Skeletal muscle tissue (tissue), 4 donors: ENCODE measurements around the gene ACAA1. TPM values are rescaled to one million over a fixed set of nuclear protein-coding genes. Genes with fewer than 3 reads are reported as not detected.

Experiments used
- H3K27ac ChIP-seq: one replicate; pipeline ENCODE4 v1.7.0; 2013; ENCODE audit warnings: mild to moderate bottlenecking, low read depth, low read length, inconsistent platforms
- H3K27me3 ChIP-seq, 3 donors: one replicate each; pipeline ENCODE4 v1.7.0; 2013; ENCODE audit warnings: low read length in 3 of 3; ENCODE audit not compliant: control insufficient read depth in 3 of 3, insufficient read depth in 3 of 3
- H3K36me3 ChIP-seq, 3 donors: one replicate each; pipeline ENCODE4 v1.7.0; 2013; ENCODE audit warnings: low read length in 3 of 3; ENCODE audit not compliant: control insufficient read depth in 3 of 3, insufficient read depth in 3 of 3
- H3K4me1 ChIP-seq, 3 donors: one replicate each; pipeline ENCODE4 v1.7.0; 2013; ENCODE audit warnings: low read length in 3 of 3, mild to moderate bottlenecking in 3 of 3; ENCODE audit not compliant: control insufficient read depth in 3 of 3, insufficient read depth in 3 of 3
- H3K4me3 ChIP-seq, 3 donors: one replicate each; pipeline ENCODE4 v1.7.0; 2013; ENCODE audit warnings: low read length in 3 of 3
- H3K9ac ChIP-seq, 3 donors: one replicate each; pipeline ENCODE4 v1.7.0; 2013; ENCODE audit warnings: low read length in 3 of 3, mild to moderate bottlenecking in 3 of 3, moderate library complexity in 2 of 3, low read depth in 1 of 3
- H3K9me3 ChIP-seq, 3 donors: one replicate each; pipeline ENCODE4 v1.7.0; 2013; ENCODE audit warnings: low read length in 3 of 3; ENCODE audit not compliant: control insufficient read depth in 3 of 3
- total RNA-seq: library from RNA; depleted of rRNA; stranded (reverse); fragments of >200 nt; gene quantifications from one replicate; pipeline ENCODE4 v1.2.3, GENCODE V29; 2014
- donor health status: Osteomylitis.

ACAA1 gene
- total RNA-seq, 1 donor from 2014 or later: 21.9 TPM

GRCh38 chr3:38107911-38108648, 28.8 kb downstream of the ACAA1 start:
- H3K36me3 ChIP-seq: no peaks in the 10 kb centered on the region
- H3K9ac ChIP-seq: no peak overlapping the region
- H3K9me3 ChIP-seq: peaks cover 0 to 5% (median 5%) of the 10 kb centered on the region in 3 donors
- H3K27me3 ChIP-seq: peaks cover 0 to 4% (median 0%) of the 10 kb centered on the region in 3 donors
- no peaks in the 10 kb centered on the region for H3K4me1 ChIP-seq
- no peak overlapping the region for H3K27ac ChIP-seq
- H3K4me3 ChIP-seq: no peak overlapping the region

DNA sequence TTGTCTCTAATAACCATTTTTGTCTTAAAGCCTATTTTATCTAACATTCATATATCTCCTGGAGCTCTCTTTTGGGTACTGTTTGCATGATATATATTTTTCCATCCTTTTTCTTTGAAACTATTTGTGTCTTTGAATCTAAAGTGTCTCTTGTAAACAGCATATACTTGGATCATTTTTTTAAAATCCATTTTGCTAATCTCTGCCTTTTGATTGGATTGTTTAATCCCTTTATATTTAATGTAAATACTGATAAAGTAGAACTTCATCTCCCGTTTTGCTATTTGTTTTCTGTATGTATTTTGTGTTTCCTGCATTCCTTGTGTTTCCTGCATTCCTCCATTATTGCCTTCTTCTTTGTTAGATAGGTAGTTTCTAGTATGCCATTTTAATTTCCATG, 31.4 kb downstream of the ACAA1 start:
- Histone ChIP-seq H3K9ac (no peak overlapping the region), H3K27ac (no peak overlapping the region), H3K4me1 (no peaks in the 10 kb centered on the region), H3K27me3 (peaks cover 0 to 4% (median 0%) of the 10 kb centered on the region in 3 donors), H3K36me3 (no peaks in the 10 kb centered on the region), H3K4me3 (no peak overlapping the region), H3K9me3 (peaks cover 0 to 5% (median 5%) of the 10 kb centered on the region in 3 donors)

DNA sequence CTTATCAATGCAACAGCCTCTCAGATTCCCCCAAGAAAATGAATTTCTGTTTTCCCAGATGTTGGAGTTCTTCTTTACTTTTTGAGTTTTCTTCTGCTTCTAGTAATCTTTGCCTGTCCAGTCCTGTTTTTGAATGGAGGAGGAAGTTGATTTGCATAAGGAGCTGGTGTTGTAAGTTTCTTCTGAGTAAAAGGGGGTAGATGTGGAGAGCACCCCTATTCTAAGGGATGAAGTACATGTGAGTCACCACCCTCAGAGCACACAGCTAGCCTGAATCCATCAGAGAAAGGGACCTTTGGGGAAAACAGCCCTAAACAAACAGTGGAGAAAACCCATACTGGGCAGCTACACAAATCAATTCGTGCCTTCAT, 34.5 kb downstream of the ACAA1 start:
- Histone ChIP-seq H3K9ac (no peak overlapping the region), H3K36me3 (no peaks in the 10 kb centered on the region), H3K27me3 (peaks cover 0 to 2% (median under 1%) of the 10 kb centered on the region in 3 donors)

GRCh38 chr3:38101811-38102443, 35.0 kb downstream of the ACAA1 start:
- Histone ChIP-seq H3K4me1 (no peaks in the 10 kb centered on the region), H3K27me3 (peaks cover 0 to 2% (median 0%) of the 10 kb centered on the region in 3 donors), H3K9me3 (peaks cover 0 to 5% (median 5%) of the 10 kb centered on the region in 3 donors), H3K36me3 (no peaks in the 10 kb centered on the region), H3K4me3 (no peak overlapping the region), H3K9ac (no peak overlapping the region), H3K27ac (no peak overlapping the region)

More for the DNA sequence above, 34.5 kb downstream of the ACAA1 start:
- peaks cover 0 to 5% (median 5%) of the 10 kb centered on the region in 3 donors for H3K9me3 ChIP-seq
- no peak overlapping the region for H3K27ac ChIP-seq
- H3K4me3 ChIP-seq: no peak overlapping the region
- H3K4me1 ChIP-seq: no peaks in the 10 kb centered on the region

GRCh38 chr3:38100498-38100897, 36.4 kb downstream of the ACAA1 start:
- H3K36me3 ChIP-seq: no peaks in the 10 kb centered on the region
- H3K4me3 ChIP-seq: no peak overlapping the region
- peaks cover 0 to 3% (median 3%) of the 10 kb centered on the region in 3 donors for H3K9me3 ChIP-seq
- H3K4me1 ChIP-seq: no peaks in the 10 kb centered on the region
- H3K27me3 ChIP-seq: peaks cover 0 to 2% (median 0%) of the 10 kb centered on the region in 3 donors
- H3K27ac ChIP-seq: no peak overlapping the region
- no peak overlapping the region for H3K9ac ChIP-seq

DNA sequence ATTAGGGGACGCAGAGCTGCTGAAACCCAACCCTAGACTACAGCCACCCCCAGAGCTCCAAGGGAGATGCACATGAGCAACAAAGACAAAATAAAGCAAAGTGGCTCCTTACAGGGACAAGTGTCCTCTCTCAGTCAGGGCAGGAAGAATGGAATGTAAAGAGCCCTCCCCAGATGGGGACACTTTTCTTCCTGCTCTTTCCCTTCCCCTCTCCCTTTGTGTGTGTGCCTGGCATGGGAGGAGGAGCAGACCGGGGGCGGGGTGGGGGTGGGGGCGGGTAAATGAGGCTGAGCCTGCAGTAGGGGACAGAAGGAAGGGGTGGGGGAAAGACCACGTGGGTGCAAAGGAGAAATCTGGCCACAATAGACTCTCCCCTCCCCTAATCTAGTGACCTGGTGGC, 37.4 kb downstream of the ACAA1 start:
- no peak overlapping the region for H3K9ac ChIP-seq
- H3K4me1 ChIP-seq: no peaks in the 10 kb centered on the region
- no peak overlapping the region for H3K4me3 ChIP-seq
- H3K36me3 ChIP-seq: no peaks in the 10 kb centered on the region
- H3K9me3 ChIP-seq: no peaks in the 10 kb centered on the region
- H3K27ac ChIP-seq: no peak overlapping the region
- H3K27me3 ChIP-seq: peaks cover 0 to 5% (median 0%) of the 10 kb centered on the region in 3 donors

- no peaks in the 10 kb centered on the region for H3K9me3 ChIP-seq
Measured at GRCh38 chr3:38098376-38098723, 38.6 kb downstream of the ACAA1 start.

DNA sequence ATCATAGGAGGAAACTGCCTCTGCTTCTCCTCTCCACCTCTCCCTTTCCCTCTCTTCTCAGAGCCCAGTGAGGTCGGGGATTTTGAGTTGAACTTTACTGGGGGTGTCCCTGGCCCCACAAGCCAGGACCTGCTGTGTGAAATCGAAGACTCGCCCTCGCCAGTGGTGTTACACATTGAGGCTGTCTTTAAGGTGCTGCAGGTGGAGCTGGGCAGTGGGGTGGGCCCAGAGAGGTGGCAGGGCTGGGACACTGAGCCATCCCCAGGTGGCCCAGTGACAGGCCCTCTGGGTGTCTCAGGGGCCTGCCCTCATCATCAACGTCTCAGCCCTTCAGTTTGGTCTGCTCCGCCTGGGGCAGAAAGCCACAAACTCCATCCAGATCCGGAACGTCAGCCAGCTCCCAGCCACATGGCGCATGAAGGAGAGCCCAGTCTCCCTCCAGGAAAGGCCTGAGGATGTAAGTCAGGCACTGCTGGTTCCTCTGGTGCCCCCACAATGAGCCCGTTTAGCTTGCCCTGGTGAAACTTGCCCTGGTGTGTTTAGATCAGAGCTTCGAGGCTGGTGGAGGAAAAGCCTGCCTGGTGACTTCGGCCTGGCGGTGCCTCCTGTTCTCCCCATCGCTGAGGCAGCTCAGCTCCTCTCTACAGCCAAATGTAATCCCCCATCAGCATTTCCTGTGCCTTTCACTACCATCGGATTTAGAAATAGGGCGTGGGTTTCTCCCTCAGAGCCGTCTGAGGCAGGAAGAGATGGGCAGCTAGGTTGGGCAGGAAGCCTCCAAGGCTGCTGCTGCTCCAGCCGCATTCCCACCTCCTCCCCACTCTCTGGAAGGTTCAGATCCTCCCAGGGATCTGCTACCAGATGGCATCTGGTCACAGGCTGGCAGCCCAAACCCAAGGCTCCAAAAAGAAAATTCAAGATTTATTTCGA, 39.2 kb downstream of the ACAA1 start:
- H3K4me1 ChIP-seq: no peaks in the 10 kb centered on the region
- H3K36me3 ChIP-seq: no peaks in the 10 kb centered on the region

More at GRCh38 chr3:38098376-38098723, 38.6 kb downstream of the ACAA1 start:
- Histone ChIP-seq H3K36me3 (no peaks in the 10 kb centered on the region), H3K4me1 (no peaks in the 10 kb centered on the region), H3K27ac (no peak overlapping the region), H3K27me3 (peaks cover 0 to 9% (median 0%) of the 10 kb centered on the region in 3 donors), H3K4me3 (no peak overlapping the region), H3K9ac (peak overlapping the region in 1 of 3 donors; percentile 20)

DNA sequence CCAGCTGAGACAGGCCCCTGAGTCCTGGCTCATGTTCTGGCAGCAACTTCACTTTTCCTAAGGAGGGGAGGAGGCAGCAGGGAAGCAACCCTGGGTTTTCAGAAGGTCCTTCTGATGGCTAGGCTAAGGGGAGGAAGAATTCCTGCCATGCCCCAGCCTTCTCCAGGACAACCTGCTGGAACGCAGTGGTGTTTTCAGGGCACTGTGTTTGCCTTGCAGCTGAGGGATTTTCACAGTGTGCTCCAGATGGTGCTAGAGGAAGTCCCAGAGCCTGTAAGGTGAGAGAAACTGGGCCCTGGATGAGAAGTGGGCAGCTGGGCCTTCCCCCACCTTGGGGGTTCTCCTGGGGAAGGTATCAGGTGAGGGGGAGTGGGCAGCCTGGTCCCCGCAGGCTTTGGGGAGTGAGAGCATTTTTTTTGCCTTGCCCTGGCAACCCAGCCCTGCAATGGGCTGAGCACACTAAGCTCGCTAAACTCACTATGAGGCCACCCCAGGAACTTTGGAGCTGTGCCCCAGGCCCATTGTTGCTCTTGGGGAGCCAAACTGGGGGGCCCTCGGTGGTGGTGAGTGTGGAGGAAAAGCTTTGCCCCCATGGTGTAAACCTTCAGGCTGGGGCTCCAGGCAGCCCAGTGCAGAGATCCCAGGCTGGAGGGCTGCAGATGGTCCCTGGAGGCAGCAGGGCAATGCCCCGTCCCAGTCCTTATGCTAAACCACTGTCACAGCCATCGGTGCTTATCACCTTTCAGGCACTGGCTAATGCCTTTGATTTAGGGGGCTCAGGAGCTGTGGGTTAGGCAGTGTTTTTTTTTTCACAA, 41.1 kb downstream of the ACAA1 start:
- no peak overlapping the region for H3K4me3 ChIP-seq
- no peak overlapping the region for H3K27ac ChIP-seq
- no peaks in the 10 kb centered on the region for H3K36me3 ChIP-seq
- peaks cover 0 to 9% (median 0%) of the 10 kb centered on the region in 3 donors for H3K27me3 ChIP-seq
- no peaks in the 10 kb centered on the region for H3K4me1 ChIP-seq
- no peaks in the 10 kb centered on the region for H3K9me3 ChIP-seq
- no peak overlapping the region for H3K9ac ChIP-seq

More for the DNA sequence above, 39.2 kb downstream of the ACAA1 start:
- peaks cover 0 to 9% (median 0%) of the 10 kb centered on the region in 3 donors for H3K27me3 ChIP-seq
- no peaks in the 10 kb centered on the region for H3K9me3 ChIP-seq
- H3K27ac ChIP-seq: no peak overlapping the region
- H3K4me3 ChIP-seq: no peak overlapping the region
- no peak overlapping the region for H3K9ac ChIP-seq
